Smooth muscle cell of the brain vasculature (primary cell): ENCODE measurements around the gene B3GNT3.

Source experiments
- DNase-seq: peaks from one replicate; pipeline ENCODE4 v3.0.0-alpha.2; 2012; ENCODE audit warnings: low read depth, low spot score

The B3GNT3 gene

DNA sequence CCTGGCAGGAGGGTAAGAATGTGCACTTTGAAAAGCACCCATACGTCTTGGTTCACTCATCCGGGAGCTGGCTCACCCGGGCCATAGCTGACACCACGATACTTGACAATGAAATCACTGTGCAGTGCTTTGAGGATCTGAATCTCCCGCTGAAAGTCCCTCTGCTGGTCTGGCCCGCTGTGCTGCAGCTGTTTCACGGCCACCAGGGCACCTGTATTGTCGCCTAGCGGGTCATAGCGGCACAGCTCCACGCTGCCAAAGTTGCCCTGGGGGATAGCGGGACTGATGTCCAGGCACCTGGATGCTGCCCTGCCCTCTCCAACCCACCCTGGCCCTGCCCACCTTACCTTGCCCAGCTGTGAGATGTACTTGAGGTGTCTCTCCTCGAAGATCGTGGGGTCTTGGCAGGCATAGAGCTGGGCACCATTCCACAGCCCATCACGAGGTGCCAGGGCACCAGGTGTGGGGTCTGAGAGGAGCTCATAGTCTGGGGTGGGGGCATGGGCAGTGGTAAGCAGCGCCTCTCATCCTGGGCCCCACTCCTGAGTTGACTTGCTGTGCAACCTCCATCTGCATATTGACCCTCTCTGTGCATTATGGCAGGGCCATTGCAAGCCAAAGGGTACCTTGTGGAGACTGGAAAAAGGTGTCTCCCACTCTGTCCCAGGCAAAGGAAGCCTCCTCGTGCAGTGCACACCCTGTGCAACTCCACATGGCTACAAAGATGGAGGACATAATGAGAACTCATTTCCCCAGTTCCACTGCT is 37.7 kb downstream of the B3GNT3 start:
- DNase-seq, result no peak

DNA sequence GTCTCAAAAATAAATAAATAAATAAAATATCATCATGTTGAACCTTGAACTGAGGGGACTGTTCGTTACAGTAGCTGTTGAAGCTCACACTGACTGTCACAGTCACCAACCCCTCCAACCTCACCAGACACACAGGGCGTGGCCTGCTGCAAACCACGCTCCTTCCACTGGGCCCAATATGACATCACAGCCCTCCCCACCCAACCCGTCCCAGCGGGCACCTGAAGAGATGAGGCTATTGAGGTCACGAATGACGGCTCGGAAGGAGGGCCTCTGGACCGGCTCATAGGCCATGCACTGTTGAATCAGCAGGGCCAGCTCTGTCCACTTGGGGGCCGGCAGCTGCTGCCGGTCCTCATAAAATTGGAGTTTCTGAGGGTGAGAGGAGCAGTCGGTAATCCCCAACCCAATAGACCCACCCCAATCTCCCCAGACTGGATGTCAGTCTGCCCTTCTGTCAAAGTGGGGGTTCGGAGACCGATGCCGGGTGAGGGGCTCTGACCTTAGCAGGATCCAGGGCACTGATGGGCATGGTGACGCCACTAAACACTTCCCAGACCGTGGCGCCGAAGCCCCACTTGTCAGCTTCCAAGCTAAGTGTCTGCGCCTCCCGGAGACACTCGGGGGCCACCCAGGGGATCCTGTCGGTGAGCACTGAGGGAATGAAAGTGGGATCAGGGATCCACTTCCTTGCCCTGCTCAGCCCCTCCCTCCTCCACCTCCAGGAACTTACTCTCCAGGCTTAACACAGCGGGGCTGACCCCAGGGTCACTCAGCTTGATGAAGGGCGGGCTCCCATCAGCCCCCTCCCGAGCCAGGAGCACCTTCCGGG is 39.6 kb downstream of the B3GNT3 start:
- DNase-seq, result no peak

DNA sequence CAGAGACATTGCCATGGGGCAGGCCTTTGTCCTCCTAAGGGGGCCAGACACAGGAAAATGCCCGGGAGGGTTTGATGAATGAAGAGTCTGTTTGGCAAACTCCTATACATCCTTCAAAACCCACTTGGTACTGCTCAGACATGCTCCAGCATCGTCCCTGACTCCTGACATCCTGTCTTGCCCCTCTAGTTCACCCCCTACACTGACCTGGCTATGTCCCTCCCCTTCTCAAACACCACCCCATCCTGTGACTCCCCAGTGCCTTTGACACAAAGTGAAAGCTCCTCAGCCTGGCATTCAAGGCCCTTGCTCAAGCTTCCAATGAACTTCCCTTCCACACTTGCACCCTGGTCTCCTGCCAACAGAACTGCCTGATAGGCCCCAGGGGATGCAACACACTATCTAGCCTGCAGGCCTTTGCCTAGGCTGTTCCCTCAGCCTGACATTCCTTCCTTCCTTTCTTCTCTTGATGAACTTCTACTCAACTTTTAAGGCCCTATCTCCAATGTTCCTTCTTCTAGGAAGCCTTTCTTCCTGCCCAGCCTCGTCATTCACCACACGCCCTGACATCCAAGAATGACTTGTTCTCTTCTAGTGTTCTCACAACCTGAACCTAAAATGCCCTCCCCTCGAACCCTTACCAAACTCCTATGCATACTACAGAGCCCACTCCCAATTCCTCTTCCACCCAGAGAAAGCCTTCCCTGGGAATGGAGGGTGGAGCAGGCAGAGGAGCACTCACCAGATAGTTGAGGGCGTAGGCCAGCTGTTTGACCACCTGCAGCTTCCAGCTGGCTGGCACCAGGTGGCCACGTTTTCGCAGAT is 40.5 kb downstream of the B3GNT3 start:
- no peak for DNase-seq

DNA sequence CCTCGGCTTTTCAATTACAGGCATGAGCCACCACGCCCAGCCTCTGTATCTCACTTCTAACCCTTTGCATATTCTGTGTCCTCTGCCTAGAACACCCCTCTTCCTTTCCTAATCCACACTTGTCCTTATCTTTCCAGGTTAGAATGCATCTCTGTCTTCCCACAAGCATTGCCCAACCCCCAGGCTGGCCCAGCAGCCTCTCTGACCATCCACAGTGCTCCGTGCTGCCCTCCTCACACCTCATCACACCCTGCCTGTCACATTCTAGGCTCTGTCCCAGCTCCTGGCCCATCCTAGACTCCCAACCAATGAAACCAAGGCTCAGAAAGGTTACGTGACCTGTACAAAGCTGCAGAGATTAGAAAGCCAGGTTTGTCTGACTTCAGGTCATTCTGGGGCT is 41.6 kb downstream of the B3GNT3 start:
- no peak for DNase-seq

DNA sequence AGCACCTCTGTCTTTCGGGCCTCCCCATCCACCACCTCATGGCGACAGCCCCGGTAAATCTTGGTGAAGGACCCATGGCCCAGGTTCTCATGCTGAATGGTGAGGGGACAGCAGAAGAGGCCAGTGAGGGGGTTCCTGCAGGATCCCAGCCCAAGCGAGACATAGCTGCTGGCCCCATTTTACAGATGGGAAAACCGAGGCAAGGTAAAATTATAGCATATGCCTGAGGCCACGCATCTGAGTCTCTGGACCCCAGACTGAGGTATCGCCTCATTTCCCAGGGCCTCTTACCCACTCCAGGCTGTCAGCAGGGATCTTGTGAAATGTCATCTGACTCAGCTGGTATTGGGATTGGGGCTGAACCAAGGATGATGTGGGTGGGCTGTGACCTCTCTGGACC is 43.0 kb downstream of the B3GNT3 start:
- no peak for DNase-seq

DNA sequence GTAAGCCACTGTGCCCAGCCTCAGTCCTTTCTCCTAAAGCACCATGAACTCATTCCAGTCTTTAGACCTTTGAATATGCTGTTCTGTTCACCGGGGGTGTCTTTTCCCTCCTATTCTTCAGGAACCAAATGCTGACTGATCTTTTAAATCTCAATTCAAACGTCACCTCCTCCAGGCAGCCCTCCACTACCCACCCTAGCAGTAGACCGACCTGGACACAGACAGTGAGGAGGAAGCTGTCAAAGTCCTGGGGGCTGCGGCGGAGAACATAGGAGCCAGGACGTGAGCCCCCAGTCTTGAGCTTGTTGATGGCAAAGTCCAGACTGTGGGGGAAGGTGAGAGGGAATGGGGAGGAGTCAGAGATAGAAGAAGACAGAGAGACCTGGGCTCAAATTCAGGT is 45.1 kb downstream of the B3GNT3 start:
- DNase-seq, result no peak

DNA sequence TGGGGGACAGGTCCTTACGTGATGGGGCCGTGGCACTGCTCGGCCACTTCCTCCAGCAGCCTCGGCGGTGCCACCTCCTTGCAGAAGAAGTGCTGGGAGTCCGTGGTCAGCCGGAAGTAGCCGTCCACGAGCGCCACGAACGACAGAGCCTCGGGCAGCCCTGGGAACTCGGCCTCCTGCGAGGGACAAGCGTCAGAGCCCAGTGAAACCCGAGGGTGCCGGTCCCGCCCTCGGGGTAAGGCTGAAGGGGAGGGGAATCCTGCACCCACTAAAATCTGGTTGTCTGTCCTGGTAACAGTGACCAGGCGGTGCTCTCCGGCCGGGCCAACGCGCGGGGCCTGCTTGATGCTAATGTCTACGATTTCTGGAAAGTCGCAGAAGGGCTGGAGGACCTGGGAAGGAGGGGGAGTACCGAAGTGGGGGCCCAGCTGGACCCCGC is 46.5 kb downstream of the B3GNT3 start:
- DNase-seq, result no peak

DNA sequence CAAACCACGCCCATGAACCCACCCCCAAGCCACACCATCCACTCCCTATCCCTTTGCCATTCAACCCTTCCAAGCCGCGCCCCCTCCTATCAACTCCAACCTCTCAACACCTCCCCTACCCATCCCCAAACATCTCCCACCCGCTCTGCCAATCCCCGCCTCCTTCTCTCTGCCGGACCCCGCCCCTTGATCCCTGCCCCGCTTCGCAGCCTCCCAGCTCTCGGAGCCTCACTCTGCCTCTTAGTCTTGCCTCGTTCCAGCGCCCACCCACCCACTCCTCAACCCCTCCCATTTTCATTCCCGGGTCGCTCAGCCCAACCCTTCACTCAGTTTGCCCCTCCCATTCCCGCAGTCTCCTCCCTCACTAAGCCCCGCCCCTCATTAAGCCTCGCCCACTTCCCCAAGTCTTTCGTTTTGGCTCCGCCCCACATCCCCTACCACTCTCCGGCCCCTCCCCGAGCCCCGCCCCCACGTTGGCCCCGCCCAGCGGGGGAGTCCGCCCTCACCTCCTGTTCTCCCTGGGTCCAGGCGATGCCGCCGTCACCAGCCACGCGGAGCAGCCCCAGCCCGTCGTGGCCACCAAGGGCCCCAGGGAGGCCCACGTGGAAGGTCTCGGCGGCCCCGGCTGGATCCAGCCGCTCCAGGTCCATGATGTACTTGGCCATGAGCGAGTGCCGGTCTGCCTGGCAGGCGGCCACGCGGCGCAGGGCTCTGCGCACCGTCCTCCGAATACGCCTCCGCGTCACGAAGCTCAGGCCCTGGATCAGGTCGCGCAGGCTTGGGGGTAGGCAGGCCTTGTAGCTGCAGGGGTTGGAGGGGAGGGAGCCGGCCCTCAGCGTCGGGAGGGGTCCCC is 47.1 kb downstream of the B3GNT3 start:
- peak; percentile 57 for DNase-seq

DNA sequence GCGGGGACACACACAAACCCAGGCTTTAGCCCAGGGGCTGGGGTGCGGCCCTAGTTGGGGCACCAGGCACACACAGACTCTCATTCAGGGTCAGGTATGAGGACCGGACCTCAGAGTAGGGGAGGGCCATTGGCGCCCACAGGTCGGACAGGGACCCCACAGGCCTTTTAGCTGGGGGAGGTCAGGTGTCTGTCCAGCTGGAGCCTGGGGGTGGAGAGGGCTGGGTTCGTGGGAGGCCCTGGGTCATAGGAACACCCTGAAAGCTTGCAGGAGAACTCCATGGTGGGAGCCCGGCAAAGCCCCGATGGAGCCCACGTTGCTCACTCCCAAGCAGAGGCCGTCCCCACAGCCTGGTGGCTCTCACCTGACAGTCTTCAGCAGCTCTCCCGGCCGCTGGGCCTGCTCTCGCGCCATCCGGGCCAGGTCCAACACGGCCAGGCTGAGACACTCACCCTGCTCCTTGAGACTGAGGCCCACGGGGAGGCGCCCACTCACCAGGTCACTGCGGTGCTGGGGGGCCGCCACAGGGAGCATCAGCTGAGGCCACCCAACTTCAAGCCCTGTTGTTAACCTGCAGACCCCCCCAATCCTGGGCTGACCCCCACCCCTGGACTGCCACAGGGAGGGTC is 47.8 kb downstream of the B3GNT3 start:
- no peak for DNase-seq

DNA sequence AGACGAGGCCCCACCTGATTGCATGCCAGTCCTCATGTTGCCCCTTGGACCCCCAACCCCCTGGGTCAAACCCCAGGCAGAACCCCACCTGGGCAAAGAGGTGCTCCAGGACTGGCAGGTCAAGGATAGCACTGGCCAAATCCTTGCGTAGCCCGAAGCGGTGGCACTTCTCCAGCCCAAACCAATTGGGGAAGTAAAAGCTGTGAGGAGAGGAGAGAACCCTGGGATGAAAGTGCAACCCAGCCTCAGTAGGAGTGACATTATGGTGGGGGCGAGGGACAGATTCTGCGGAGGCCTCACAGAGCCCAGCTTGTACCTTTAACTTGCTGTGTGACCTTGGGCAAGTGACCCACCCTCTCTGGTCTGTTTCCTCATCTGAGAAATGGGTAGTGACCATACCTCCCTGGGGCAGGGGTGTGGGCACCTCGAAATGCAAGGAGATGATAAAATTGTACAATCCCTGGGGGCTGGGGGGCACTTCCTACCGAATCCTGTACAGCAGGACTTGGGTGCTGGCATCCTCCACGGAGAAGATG is 48.4 kb downstream of the B3GNT3 start:
- DNase-seq, result no peak

DNA sequence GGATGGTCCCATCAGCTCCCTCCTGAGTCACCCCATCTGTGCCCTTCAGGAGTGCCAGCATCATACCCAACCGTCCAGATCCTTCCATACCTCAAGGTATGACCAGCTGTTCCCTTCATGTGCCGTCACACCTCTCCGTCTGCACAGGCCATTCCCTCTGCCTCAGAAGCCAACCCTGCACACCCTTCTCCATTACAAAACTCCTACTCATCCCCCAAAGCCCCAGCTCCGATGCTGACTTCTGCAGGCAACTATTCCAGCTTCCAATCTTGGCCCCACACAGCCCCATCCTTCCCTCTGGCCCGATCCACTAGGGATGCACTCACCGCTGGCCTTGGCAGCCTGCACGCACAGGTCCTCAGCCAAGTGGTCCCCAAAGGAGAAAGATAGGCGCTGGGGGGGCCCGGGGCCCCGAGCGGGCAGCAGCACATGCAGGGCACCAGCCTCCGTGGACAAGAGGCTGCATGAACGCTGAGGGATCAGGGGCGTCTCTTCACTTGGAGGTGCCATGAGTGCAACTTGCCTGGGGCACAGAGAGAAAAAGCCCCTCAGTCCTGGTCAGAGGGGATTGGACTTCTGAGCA is 49.1 kb downstream of the B3GNT3 start:
- no peak for DNase-seq

DNA sequence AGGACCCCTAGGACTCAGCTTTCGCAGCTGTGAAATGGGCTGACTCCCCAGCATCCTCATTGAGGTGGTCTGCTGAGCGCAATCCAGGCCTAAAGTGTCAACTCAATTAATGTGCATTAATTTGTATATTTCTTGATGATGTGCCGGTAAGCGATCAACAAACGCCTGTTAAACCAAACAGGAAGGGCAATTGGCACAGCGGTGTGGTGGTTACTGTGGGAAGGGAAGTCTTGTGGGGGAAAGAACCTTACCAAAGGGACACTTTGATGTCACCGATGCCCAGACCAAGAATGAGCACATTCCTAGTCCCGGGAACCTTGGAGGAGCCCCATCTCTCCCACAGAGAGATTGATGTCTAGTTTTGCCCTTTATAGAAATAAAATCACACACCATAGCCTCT is 51.2 kb downstream of the B3GNT3 start:
- no peak for DNase-seq

DNA sequence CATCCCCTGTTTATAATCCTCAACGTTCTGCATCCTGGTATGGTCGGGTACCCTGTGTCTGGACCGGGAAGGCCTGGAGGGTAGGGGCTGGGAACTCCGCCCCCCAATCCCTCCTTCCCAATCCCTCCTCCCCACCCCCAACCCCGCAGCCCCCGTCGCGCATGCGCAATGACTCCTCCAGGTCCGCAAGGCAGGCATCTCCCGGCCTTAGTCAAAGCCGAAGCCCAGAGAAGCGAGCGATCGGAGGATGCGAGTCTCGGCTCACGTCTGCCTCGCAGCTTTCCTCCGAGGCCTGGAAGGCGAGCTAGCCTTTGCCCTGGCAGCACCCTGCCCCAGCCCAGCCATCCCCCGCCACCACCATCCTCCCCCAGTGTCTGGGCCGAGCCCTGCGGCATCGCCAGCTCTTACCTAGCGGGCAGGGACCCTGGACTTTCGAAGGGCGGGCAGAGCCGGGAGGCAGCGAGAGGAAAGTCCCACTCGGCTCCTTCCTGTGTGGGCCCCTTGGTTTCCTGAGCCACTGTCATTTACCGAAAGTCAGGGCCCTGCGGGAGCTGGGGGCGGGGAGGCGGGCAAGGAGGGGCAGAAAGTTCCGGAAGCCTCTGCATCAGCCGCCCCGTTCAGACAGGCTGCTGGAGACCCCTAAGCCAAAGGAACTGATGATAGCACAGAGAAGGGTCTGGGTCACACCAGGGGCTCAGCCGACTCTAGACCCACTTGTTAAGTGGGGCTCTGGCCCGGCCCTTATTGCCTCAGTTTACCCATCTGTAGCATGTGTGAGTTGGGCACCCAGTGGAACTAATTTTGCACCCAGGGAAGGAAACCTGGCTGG is 52.8 kb downstream of the B3GNT3 start, which contains the start of gene JAK3:
Gene JAK3, minus strand, starts transcription at position 445 of the 829 bp plus-strand sequence. CDS start 3,565 bp downstream, outside the sequence.
- DNase-seq, result no peak

DNA sequence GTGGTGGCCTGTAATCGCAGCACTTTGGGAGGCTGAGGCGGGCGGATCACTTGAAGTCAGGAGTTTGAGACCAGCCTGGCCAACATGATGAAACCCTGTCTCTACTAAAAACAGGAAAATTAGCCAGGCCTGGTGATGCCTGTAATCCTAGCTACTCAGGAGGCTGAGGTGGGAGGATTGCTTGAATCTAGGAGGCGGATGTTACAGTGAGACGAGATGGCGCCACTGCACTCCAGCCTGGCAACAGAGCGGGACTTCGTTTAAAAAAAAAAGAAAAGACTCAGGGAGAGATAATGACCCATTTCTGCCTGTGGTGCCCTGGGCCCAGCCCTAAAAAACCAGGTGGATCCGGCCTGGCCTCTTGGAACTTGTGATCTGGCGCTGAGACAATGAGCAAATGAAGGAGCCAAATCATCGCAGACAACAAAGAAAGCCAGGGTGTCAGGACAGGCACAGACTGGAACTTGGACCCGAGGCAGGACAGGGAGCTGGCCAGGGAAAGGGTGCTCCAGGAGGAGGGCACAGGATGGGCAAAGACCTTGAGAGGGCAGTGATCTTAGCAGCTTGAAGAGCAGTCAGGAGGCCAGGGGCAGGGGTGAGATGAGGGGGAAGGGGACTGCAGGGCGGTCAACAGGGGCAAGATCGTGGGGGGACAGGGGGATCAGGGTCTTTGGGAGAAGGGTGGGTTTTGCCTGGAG is 53.8 kb downstream of the B3GNT3 start:
- DNase-seq, result no peak

DNA sequence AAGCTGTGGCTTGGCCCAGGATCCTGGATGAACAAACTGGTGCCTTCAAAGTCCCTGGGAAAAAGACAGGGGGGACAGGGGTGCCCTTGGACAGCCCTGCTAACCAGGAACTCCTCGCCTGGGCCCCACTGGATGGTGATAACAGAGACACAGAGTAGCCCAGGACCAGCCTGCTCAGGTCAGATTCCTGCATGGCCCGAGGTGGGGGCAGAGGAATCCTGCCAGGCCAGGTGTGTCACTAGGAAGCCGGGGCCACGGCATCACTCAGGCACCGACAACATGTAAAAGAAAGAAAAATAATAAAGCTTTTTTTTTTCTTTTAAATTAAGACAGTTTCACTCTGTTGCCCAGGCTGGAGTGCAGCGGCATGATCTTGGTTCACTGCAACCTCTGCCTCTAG is 59.1 kb downstream of the B3GNT3 start:
- DNase-seq, result no peak

DNA sequence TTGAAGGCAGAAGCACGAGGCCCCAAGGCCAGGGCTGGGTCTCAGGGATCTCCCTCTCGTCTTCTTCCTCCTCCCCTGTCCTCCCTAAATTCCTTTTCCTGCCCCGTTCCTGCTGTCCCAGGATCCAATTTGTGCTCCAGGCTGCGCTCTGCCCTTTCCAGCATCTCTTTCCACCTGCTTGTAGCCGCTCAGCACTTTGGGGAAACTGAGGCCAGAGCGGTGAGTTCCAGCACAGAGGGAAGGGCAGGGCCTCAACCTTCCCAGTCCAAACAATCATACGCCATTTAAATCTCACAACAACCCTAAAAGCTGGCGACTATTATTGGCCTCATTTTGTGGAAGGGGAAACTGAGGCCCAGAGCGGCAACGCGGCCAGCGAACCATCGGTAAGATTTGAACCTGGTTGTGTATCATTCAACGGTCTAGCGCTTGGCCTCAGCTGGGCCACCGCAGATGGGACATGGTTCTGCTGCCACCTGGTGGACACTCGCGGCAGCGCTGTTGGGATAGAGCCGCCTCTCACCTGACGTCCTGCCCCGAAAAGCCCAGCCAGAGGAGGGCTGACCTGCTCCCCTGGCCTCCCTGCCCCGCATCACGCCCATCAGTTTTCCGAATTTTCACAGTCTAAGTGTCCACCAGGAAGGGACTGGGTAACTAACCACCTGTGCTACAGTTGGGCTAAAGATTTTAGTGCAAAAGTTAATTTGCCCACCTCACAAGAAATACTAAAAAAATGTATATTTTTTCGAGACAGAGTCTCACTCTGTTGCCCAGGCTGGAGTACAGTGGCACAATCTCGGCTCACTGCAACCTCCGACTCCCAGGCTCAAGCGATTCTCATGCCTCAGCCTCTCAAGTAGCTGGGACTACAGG is 60.6 kb downstream of the B3GNT3 start:
- no peak for DNase-seq

DNA sequence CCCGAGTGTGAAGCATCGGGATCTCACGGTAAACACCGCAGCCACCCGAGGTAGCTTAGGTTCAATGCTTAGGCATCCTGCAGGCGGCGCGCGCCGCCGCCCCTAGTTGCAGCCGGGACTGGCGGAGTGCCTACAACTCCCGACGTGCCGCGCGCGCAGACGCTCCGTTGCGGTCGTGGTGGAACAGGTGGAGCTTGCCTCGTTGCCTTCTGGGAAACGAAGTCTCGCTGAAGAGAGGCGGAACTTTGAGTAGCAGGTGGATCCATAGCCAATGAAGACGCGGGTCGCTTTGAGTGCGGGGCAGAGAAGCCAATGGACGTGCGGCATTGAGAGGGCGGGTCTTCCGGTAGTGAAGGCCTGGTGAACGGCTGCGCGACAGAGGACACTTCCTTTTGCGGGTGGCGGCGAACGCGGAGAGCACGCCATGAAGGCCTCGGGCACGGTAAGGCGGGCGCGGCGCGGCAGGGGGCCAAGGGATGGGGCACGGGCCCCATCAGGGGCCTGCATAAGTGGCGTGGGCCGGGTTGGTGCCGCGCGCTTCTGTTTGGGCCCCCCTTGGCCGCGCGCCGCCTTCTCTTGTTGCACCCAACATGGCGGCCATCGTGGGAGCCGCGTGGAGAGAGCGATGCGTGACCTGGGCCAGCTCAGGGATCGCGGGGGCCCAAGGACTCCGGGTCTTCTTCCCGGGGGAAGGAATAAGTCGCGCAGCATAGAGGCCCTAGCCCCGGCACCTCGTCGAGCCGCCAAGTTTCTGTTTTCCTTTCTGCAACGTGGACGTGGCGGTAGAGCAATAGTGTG is 64.8 kb downstream of the B3GNT3 start, which contains the start of gene RPL18A:
Gene RPL18A, plus strand, starts transcription at position 378 of the 798 bp plus-strand sequence. Its CDS starts 47 bp downstream, at position 425.
- peak; percentile 99 for DNase-seq
